Measurements from ENCODE around the gene NYAP2.

Gene NYAP2

GRCh38 chr2:225559072-225559415, 159.5 kb downstream of the NYAP2 start:
- no peak for DNase-seq (ENCODE audit: low spot score)

GRCh38 chr2:225566798-225567197, 167.3 kb downstream of the NYAP2 start:
- DNase-seq (ENCODE audit: low spot score): no peak

GRCh38 chr2:225569995-225570394, 170.5 kb downstream of the NYAP2 start:
- DNase-seq (ENCODE audit: low spot score): no peak

DNA sequence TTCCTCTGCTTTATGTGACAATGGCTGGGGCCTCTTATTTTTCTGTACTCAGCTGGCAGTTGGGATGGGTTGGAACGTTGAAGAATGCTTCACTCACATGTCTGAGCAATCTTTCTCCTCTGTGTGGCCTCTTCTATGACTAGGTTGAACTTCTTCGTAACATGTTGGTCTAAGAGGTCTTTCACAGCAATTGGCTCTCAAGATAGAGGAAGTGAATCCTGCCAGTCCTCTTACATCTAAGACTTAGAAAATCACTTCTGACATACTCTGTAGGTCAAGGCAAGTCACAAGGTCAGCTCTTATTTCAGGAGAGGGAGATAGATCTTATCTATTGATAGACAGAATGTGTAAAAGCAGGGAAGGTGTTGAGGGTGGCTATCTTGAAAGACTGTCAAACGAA, 174.1 kb downstream of the NYAP2 start:
- DNase-seq (ENCODE audit: low spot score): no peak

DNA sequence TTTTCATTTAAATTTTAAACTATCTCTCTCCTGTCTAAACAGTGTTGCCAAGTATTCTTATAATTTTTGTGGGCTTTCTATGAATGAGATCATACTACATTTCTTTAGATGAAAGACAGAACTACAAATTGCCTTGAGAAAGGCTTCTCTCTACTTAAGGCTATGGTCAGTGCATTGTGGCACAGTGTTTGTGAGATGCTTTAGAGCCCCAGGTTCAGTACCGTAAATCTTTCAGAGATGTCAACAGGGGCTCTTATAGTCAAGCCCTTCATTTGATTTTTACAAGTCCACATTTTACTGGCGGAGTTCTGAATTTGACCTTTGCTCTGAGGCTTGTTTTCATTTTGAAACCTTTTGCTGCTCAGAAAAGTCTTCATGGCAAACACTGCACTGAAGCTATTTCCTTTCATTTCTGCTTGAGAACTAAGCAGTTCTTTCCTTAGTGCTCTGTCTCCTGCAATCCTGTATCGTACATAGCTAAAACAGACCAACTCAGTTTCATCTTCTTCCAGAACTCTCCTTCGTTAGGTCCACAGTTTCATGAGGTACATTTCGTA, 175.2 kb downstream of the NYAP2 start:
- no peak for DNase-seq (ENCODE audit: low spot score)

DNA sequence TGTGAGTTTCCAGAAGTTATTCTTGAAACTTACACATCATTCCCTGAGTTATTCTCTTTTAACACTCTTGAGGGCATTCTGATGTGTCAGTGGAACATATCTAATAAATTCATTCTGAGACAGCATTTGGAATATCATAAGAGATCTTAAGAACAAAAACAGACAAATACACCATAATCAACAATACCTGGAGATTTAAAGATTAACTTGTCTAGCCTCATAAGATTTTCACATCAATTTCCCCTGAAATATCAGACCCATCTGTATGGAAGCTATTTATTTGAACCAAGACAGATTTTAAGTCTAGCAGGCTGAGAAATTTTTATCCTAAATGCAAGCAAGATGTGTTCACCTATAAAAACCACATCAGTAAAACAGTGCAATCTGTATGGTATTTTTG, 181.6 kb downstream of the NYAP2 start:
- no peak for DNase-seq (ENCODE audit: low spot score)

DNA sequence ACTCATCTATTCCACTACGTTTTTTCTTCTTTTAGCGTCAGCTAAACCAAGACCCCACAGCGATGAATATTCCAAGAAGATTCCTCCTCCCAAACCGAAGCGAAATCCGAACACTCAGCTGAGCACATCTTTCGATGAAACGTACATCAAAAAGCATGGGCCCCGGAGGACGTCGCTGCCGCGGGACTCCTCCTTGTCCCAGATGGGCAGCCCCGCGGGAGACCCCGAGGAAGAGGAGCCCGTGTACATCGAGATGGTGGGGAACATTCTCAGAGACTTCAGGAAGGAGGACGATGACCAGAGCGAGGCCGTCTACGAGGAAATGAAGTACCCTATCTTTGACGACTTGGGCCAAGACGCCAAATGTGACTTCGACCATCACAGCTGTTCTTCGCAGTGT, 182.4 kb downstream of the NYAP2 start:
- no peak for DNase-seq (ENCODE audit: low spot score)

DNA sequence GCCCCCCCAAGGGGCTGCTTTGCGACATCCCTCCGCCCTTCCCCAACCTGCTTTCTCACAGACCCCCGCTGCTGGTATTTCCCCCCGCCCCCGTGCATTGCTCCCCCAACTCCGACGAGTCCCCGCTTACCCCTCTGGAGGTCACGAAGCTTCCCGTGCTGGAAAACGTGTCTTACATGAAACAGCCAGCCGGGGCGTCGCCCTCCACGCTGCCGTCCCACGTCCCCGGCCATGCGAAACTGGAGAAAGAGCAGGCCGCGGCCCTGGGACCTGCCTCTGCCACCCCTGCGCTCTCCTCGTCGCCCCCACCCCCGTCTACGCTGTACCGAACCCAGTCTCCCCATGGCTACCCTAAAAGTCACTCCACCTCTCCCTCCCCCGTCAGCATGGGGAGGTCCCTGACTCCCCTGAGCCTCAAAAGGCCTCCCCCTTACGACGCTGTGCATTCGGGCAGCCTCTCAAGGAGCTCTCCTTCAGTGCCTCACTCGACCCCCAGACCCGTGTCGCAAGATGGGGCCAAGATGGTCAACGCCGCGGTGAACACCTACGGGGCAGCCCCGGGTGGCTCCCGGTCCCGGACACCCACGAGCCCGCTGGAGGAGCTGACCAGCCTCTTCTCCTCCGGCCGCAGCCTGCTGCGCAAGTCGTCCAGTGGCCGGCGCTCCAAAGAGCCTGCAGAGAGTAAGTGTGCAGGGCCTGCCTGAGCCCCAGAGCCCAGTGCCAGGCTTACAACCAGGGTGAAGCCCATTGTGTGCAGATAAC, 183.0 kb downstream of the NYAP2 start:
- DNase-seq (ENCODE audit: low spot score): no peak

- no peak for DNase-seq (ENCODE audit: low spot score)
Measured at GRCh38 chr2:225584796-225585195, 185.3 kb downstream of the NYAP2 start.

GRCh38 chr2:225590932-225591331, 191.4 kb downstream of the NYAP2 start:
- DNase-seq (ENCODE audit: low spot score): no peak

DNA sequence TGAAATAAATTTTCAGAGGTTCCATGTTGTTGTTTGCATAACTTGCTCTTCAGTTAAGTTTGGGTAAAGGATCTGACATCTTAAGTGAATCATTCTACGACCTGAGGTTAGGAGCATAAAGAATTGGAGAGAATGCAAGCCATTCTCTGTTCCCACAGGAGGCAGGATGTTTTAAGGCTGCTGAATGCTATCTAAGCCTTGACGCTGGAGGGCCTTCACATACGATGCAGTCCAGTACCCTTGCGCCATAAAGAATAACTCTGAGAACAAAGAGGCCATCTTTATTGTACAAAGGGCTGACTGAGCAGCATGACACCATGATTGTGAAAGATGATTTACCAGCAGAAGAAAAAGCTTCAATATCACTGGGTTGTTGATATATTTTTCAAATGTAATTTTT, 198.4 kb downstream of the NYAP2 start:
- no peak for DNase-seq (ENCODE audit: low spot score)

DNA sequence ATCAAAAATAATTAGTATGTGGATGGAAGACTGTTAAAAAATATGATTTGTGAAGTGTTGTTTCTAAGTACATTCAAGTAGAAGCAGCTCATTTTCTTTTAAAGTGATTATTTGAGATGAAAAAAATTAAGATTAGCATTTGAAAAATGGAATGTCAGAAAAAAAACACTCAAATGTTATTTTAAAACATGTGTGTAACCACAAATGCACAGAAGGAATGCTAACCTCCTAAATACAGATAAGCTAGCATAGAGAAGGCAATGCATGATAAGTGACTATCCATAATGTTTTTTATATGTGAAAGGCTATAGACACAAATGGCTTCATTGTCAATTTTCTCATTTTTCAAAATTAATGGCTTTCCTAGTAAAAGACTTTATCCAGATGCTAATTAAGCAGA, 198.9 kb downstream of the NYAP2 start:
- DNase-seq (ENCODE audit: low spot score): no peak

DNA sequence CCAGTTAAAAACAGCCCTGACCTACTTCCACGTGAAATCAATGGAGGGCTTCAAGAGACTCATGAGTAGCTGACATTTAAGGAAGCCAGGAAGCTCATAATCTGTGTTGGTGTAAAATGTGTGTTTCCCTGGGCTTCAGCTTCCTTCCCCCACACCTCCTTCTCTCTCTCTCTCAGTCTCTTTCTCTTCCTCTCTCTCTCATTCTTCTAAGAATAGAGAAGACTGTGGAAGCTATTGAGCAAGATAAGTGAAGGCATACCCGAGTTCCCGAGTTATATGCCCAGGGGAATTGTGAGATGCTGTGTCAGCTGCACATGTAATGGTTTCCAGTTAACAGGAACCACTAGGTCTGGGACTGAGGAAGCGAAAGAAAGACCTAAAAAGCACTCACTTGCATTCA, 199.4 kb downstream of the NYAP2 start:
- DNase-seq (ENCODE audit: low spot score): no peak

GRCh38 chr2:225599856-225600255, 200.3 kb downstream of the NYAP2 start:
- DNase-seq (ENCODE audit: low spot score): no peak

GRCh38 chr2:225600444-225600843, 200.9 kb downstream of the NYAP2 start:
- DNase-seq (ENCODE audit: low spot score): no peak

- DNase-seq (ENCODE audit: low spot score): no peak
Measured at GRCh38 chr2:225600865-225601264, 201.4 kb downstream of the NYAP2 start.

DNA sequence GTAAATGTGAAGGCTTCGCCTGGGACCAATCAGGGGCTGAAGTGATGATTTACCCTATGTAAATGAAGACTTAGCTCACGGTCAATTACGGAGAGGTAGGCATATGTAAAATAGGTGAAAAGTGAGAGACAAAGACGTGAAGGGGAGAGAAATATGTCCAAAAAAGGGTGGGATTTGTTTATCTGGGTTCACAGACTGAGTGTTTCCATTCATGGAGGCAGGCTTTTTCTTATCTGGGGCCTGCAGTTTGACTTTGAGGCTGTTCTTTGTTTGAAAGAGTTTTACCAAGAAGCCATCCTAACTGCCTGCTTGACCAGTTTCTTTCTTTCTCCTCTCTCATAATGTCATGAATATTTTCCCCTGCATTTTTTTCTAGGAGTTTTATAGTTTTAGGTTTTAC, 202.7 kb downstream of the NYAP2 start:
- DNase-seq (ENCODE audit: low spot score): no peak

DNA sequence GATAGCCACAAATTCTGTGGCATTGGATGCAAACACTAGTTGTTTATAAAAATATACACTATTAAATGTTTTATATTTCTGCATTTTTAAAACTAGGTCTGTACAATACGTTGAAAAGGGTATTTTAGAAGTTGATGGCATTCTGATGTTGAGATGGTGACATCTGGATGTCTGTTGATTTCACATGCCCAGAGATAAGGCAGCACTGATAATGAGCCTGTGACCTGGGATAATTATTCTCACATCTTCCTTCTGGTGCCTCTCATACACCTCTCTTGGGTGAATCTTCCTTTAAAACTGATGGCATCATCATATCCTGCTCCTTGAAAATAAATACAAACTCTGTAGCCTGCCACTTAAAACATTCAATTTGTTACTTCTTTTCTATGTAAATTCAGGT, 208.6 kb downstream of the NYAP2 start:
- DNase-seq (ENCODE audit: low spot score): no peak

DNA sequence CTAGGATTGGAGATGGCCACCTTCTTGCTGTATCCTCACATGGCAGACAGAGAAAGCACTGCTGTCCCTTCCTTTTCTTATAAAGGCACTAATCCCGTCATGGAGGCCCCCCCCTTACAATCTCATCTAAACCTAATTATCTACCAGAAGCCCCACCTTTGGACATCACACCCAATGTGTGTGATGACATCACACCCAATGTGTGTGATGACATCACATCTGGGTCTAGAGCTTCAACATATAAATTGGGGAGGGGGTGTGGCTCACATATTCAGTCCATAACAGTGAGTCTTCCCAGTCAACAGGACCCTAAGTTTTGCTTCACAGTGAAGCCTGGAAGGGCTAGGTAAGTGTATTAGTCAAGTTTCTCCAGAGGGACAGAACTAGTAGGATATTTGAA, 213.1 kb downstream of the NYAP2 start:
- DNase-seq (ENCODE audit: low spot score): no peak

DNA sequence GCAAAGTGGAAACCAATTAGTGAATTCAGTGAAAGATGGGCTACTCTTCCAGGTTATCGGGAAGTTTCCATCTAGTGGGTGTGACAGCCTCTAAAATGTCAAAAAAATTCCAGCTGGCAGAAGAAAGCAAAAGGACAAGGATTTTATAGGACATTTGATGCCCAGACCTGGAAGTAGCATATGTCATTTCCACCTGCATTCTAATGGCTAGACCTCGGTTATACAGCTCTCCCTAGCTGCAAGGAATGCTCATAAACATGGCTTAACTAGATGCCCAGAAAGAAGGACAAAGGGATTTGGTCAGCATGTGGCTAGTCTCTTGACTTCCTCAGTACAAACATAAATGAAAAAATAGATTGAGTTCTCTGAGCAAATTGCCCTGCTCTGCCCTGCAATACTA, 215.4 kb downstream of the NYAP2 start:
- no peak for DNase-seq (ENCODE audit: low spot score)

GRCh38 chr2:225615514-225615913, 216.0 kb downstream of the NYAP2 start:
- DNase-seq (ENCODE audit: low spot score): no peak

- no peak for DNase-seq (ENCODE audit: low spot score)
Measured at GRCh38 chr2:225616372-225616771, 216.9 kb downstream of the NYAP2 start.

GRCh38 chr2:225616848-225617247, 217.3 kb downstream of the NYAP2 start:
- no peak for DNase-seq (ENCODE audit: low spot score)

DNA sequence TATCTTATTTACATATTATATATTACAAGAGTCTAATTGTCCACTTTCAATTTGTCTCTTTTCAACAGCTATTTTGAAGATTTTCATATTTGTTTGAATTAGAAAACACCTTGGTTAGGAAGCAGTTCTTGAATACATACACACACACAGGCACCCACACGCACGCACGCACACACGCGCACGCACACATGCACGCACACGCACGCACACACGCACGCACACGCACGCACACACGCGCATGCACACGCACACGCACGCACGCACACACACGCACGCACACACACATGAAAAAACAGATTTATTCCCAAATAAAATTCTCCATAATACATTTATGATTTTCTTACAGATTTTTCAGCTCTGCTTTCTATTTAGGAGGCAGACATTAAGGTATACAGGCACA, 220.7 kb downstream of the NYAP2 start:
- no peak for DNase-seq (ENCODE audit: low spot score)

Measured in COLO829 (cell line).